ENCODE data around the gene CDC42BPA.

Gene CDC42BPA

DNA sequence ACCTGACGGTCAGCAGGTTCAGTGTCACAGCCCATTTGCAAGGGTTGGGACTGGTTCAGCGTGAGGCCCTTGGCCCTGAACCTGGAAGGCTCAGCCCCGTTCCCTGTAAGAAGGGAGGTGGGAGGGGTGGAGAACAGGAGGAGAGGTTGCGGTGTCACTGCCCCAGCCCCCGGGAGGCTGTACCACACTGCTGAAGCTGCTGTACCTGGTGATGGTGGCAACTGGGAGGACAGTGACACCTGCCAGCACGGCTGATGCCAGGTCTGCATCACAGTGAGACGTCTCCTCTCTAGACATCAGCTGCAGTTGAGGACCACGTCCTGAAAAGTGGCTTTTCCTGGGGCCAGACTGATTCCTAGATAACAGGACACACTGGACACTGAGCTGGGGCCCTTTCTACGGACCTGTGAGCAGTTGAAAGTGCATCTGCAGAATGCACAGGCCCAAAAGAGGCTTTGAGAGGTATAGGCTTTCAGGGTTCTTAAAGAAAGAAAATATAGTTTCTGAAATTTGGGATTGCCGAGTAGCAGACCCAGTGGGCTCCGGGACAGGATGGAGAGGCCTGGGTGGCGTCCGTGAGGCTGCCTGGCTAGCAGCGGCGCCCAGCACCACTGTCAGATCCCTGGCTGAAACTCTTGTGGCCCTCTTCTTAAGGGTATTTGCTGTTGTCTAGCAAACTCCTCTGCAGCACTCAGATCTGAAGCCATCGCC lies 330.5 kb downstream of the CDC42BPA start:
- no peak for DNase-seq

DNA sequence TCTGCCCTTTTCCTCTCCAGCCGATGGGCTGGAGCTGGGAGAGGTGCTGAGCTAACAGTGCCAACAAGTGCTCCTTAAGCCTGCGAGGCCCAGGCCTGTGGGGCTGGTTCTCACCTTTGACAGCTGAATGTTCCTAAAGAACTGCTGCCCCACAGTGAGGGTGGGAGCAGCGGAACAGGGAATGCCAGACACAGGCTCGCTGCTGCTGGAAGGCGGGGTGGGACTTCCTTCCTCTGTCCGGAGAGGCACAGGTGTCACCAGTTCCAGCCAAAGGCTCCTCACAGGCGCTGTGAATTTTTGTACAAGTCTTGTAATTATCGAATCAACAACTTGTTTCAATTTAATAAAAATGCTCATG lies 331.1 kb downstream of the CDC42BPA start:
- no peak for DNase-seq

DNA sequence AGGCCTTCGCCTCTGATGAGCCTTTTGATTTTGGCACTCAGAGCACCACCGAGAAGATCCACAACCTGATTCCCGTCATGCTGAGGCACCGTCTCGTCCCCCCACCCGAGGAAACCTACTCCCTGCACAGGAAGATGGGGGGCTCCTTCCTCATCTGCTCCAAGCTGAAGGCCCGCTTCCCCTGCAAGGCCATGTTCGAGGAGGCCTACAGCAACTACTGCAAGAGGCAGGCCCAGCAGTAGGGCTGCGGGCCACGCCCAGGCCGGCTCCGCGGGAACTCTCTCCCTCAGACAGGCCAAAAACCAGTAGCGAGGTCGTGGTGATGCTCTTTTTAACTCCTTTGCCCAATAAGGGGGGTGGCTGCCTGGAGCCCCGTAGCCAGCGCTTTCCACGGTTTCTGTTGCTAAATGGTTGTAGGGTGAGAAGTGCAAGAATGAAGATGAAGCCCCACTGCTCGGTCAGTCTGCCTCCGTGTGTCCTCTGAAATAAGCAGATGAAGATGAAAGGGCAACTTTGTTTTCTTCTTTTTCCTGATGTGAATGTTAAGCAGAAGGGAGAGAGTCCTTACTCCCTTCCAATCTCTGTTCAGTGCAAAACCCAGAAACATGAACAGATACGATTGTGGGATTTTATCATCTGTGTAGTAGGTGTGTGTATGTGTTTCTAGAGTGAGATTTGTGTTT lies 331.7 kb downstream of the CDC42BPA start:
- DNase-seq = no peak

DNA sequence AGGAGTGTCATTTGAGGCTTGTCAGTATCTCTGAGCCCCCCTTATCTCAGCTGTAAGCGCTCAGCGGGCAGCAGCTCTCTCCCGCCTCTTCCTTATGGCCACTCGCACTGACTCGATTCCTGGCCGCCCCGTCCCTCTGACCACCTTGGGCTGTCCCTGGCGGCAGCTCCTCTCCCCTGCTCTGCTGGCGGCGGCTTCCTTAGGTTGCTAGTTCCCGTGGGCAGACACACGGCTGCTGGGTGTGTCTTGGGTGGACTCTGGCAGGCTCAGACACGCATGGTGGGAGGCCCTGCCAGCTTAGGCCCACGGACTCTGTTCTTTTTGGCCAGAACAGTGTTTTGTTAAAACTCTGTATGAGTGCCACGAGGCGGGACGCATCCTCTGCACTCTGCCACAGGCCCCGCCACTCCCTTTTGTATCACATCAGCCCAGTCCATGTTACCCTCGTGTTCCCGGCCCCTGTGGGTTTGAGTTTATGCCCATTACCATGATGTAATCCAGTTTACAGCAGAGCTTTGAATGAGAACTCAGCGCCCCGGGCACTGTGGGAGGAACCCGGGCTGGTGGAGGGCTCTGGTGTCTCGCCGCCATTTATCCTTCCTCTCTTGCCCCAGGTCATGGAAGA lies 332.3 kb downstream of the CDC42BPA start:
- DNase-seq = no peak

DNA sequence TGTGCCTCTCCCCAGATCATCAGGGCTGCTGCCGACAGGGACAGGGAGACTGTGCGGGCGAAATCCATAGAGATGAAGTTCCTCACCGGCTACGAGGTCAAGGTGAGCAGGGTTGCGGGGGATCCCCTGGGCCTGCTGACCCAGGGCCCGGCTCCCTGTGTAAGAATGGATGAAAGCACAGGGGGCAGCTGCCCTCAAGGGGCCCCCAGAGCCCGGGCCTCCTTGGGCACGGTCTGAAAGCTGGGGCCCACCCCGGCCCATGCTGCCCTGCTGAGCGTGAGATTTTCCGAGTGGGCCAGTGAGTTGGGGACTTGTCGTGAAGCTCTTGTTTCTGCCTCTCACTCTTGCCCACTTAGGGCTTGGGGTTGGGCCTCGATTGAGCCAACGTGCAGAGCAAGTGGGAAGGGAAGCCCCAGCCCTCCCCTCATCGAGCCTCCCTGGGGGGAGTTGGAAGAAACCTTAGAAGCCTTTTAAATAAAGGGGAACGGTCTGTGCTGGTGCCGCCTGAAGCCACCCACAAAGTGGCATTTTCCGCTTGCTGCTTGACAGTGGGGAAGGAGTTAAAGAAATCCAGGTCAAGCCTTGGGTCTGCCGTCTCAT lies 333.0 kb downstream of the CDC42BPA start:
- DNase-seq = no peak

DNA sequence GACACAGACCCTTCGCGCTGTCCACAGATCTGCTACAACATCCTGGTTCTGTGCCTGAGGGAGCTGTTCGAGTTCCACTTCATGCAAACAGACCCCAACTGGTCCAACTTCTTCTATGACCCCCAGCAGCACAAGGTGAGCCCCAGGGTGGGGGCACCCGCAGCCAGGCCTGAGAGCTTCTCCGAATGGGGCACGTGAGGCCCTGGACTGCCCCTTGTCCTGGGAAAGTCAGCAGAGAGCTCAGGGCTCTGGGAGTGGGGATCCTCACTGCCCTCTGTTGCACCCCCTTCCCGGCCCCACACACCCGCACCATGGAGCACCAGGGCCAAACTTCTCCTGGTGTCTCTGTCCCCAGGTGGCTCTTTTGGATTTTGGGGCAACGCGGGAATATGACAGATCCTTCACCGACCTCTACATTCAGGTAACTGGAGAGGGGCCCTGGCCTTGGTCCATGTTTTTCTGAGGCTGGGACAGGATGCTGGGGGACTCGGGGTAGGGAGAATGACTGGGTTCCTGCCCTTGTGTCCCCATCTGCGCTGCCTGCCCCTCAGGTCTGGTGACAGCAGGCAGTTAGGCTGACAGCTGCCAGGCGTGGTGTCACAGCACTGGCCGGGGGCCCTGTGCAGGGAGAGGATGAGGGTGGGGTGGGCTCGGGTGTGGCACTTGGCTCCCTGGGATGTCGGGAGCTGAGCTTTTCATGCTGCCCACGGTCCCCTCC lies 333.6 kb downstream of the CDC42BPA start:
- no peak for DNase-seq

DNA sequence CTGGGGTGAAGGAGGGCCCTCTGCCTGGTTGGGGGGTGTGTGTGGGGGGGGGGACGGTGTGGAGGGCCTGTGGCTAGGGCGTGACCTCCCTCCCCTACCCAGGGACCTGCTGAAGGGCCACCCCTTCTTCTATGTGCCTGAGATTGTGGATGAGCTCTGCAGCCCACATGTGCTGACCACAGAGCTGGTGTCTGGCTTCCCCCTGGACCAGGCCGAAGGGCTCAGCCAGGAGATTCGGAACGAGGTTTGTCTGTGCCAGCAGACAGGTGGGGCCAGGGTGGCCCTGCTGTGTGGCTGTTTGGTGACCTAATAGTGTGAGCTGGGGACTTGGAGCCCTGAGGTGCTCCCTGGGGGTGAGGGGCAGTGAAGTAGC lies 334.3 kb downstream of the CDC42BPA start:
- no peak for DNase-seq

DNA sequence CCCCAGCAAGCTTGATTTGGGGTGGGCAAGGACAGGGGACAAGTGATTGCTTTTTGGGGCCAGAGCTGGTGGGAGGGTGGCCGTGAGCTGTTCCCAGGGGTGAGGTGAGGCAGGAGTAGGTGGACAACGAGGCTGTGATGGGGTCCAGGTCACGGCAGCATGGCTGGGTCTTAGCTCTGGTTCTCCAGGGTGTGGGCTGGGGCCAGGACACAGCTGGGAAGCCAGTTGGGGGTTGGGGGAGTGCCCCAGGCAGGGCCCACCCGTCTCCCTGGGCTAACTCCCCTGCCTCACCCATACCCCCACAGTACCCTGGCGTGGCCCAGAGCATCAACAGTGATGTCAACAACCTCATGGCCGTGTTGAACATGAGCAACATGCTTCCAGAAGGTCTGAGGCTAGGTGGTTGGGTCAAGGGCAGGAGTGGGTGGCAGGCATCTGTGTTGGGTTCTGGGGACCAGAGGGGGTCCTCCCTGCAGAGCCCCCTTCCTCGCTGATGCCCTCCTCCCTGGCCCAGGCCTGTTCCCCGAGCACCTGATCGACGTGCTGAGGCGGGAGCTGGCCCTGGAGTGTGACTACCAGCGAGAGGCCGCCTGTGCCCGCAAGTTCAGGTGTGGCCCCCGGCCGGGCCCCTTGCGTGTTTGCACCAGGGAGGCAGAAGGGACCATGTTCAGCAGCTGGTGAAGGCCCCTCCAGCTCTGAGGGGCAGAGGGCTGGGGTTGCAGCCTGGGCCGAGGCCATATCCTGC lies 334.9 kb downstream of the CDC42BPA start:
- no peak for DNase-seq

DNA sequence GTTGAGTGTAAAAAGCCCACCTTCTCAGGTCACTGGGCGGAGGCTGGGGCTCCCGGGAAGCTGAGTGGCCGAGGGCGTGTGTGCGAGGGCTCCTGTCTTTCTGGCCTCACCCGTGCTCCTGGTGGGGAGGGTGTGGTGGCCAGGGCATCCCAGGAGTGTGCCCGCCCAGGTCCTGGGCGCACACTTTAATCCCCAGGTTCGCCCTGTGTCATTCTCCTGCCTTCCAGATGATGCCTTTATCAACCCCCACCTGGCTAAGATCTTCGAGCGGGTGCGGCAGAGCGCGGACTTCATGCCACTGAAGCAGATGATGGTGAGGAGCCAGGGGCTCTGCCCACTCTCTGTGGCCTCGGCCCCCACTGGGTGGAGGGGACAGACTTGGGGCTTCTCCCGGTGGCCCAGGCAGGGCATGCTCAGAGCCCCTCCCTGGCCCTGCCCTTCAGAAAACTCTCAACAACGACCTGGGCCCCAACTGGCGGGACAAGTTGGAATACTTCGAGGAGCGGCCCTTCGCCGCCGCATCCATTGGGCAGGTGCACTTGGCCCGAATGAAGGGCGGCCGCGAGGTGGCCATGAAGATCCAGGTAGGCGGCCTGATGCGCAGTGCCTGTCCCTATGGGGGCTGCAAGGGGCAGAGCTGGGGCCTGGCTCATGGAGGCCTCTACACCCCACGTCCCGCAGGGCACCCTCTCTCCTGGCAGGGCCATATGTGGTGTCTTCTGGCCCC lies 335.7 kb downstream of the CDC42BPA start:
- no peak for DNase-seq

DNA sequence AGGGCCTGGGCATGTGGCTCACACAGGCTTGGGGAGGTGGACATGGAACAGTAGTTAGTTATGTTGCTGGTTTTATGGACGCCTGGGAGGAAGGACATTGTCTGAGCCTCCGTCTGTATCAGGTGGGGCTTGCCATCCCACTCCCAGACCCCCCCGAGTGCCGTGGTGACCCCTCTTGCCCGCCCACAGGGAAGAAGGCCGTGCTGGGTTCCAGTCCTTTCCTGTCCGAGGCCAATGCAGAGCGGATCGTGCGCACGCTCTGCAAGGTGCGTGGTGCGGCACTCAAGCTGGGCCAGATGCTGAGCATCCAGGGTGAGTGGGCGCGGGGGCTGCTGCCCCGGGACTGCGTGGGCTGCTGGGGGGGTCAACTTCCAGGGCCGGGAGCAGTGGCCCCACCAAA lies 336.5 kb downstream of the CDC42BPA start:
- no peak for DNase-seq

DNA sequence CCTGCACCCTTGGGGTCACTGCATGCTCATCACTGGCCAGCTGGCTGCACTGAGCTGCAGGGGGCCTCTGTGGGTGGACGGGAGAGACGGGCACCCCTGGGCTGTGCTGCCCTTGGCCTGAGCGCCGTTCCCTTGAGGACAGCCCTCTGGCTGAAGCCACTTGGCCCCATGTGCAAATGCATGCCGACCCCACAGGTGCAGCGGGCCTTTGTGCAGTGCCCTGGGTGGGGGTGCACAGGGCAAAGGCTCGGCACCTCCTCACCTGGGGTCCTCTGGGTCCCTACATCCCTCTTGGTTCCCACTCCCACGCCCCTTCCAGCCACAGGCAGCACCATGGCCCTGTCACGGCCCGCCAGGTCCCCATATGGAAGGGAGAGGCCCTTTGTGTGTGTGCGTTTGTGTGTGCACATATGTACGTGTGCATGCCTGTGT lies 336.9 kb downstream of the CDC42BPA start:
- DNase-seq = no peak

DNA sequence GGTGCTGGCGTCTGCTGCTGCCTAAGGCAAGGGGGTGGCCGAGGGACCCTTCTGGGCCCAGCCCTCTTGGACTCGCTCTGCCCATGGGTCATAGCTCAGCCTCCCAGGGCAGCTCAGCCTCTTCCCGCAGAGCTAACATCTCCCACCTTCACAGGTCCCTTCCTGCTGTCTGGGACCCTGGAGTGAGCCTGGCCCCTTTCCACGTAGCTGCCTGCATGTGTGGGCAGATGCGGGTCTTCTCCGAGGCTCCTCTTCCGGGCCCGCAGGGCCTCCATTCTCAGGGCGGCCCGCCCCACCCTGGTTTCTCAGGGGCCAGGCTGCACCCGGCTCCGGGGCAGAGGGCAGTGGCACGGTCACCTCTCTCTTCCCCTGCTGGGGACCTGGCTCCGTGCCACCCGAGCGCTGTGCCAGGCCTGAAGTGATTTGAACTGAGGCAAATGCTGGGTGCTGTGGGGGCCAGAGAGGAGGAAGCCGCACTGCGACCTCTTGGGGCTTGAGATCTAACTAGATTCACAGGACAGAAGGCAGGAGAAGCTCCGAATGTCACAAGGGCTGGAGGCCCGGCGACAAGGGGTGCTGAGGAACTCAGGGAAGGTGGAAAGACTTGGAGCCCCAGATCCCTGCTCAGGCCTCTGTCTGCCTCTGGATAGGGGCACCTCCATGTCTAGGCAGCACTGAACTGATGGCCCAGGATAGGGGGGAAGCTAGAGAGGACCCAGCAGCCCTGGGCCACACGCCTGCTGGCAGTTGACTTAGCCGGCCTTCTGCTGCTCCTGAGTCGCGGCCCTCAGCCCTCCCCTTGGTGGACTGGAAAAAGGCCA lies 337.5 kb downstream of the CDC42BPA start:
- DNase-seq = no peak

DNA sequence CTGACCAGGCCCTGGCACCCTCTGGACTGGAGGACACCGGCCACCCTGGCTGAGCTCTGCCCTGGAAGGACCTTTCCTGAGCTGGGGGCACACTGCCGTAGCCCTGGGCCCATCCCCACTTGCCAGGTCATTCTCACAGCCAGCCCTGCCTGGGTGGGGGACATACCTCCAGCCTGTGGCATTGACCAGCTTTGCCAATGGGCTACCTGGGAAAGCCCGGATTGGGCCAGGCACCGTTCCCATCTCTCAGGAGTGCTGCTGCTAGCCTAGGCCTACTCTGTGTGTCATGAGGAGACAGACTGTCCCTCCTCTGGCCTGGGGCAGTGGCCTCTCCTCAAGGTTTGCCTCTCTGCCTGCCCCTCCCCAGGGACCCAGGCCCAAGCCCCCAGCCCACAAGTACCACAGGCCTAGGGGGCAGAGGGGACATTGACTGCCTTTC lies 338.2 kb downstream of the CDC42BPA start:
- DNase-seq = no peak

DNA sequence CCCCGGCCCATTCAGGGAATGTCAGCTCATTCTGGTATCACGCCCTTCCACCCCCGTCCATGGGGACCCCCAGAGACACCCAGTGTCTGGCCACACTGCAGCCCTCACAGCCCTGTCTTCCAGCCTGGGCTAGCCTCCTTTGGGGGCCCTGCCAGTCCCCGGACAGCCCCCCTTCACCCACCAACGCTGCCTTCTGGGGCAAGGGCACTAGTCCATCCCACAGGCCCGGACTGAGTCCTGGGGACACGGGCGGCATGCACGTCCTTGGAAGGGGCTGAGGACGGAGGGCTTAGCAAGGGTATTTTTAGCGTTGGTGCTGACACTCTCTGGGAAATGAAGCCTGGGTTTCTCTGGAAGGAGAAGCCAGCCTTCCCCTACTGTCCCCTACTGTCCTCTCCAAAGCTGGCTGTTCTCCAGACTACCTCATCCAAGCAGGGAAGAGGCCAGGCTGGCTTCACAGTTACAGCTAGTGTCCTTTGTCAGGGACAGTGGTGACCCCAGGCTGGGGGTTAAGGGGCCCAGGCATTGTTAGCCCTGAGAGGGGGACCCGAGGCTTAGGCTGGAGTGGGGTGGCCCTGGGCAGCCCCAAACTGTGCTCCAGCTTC lies 338.7 kb downstream of the CDC42BPA start:
- no peak for DNase-seq

DNA sequence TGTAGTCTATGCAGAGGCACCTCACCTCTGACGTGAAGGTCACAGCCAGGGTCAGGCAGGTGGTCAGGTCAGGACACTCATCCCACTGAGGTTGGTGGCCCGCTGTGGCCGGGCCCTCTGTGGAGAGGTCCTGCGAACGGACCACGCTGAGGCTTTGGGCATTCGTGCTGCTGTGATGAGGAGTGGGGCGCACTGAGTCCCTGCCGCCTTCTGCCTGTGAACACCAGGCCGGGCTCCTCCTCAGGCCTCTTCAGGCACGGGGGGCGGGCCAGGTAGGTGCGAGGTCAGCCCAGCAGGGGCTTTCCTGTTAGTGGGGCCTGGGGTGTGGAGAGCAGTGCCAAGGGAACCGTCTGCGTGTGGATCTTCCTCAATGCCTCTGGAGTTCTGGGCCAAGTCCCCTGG lies 339.2 kb downstream of the CDC42BPA start:
- no peak for DNase-seq

DNA sequence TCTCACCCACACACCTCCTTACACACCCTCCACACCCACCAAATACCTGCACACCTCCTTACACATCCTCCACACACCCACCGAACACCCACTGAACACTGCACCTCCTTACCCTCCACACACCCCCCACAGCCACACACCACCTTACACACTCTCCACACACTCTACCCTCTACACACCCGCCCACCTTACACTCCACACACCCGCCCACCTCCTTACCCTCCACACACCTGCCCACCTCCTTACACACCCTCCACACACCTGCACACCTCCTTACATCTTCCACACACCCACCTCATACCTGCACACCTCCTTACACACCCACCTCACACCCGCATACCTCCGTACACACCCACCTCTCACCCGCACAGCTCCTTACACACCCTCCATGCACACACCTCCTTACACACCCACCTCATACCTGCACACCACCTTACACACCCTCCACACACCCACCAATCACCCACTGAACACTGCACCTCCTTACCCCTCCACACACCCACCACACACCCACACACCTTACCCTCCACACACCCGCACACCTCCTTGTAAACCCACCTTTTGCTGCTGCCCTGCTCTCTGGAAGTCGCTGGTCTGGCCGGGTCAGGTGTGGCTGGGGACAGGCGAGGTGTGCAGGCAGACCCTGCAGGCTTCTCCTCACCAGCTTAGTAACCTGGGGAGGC lies 339.7 kb downstream of the CDC42BPA start:
- no peak for DNase-seq

DNA sequence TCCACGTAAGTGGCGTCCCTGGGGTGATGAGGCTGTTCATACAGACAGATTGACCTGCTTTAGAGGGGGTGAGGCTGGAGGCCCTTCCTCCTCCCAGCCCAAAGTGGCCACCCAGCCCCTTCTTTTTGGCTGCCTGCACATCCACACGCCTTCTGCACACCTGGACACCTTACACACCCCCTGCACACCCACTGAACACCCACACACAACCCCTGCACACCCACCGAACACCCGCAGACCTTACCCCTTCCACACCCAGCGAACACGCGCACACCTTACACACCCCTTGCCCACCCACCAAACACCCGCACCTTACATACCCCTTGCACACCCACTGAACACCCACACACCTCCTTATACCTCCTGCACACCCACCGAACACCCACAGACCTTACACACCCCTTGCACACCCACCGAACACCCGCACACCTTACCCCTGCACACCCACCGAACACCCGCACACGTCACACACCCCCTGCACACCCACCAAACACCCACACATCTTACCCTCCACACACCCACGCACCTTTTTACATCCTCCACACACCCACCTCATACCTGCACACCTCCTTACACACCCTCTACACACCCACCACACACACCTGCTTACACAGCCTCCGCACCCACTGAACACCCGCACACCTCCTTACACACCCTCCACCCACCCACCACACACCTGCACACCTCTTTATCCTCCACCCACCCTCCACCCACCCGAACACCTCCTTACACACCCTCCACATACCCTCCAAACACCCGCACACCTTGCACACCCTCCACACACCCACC lies 340.5 kb downstream of the CDC42BPA start:
- no peak for DNase-seq

DNA sequence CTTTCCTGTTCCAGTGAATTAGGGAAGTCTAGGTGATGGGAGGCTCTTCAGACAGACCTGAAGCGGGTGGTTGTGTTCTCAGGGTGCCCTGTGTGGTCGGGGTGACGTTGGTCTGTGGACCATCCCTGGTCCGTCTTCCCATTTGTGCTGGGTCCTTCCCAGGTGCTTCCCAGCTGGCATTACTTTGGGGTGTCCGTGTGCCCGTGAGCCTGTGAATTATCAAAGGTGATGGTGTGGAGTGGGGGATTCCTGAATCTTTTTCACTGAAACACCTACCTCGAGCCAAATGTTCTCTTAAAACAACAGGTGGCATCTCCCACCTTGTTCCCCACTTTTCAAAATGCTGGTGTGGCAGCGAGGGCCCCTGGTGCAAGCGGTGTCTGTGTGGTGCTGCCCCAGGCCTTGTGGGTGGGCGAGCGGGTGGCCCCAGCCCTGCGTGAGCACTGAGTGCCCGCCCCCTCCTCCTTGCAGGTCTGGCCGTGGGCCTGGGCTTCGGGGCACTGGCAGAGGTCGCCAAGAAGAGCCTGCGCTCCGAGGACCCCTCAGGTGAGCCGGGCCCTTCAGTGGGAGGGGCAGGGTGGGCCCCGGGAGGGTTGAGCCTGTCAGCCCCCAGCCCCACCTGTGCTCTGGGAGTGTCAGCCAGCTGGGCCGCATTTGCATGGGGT lies 341.2 kb downstream of the CDC42BPA start:
- DNase-seq = no peak
